ENCODE results near the gene RNF187. TPM values are rescaled to one million over a fixed set of nuclear protein-coding genes. Genes with fewer than 3 reads are reported as not detected.

Gene RNF187
- total RNA-seq, 1 experiment from 2014 or later, result 63.4 TPM

DNA sequence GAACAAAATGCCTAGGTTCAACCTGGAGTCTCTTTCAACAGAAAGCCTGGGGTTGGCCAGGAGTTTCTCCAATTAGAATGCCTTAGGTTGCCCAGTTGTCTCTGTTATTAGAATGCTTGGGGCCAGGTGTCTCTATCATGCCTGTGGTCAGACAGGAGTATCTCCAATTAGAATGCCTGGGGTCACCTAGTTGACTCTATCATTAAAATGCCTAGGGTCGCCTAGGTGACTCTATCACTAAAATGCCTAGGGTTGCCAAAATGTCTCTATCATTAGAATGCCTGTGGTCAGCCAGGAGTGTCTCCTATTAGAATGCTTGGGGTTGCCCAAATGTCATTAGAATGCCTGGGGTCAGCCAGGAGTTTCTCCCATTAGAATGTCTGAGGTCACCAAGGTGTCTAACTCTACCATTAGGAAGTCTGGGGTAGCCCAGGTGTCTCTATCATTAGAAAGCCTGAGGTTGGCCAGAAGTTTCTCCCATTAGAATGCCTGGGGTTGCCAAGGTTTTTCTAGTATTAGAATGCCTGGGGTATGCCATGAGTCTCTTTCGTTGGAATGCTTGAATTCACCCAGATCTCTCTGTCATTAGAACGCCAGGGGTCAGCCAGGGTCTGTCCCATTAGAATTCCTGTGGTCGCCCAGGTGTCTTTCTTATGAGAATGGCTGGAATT lies 57.9 kb downstream of the RNF187 start:
- H3K79me1 ChIP-seq (ENCODE audit: insufficient read depth, low read depth, low read length, poor library complexity, severe bottlenecking), result no peaks in the 10 kb centered on the region
- no peak overlapping the region for H3K18ac ChIP-seq (ENCODE audit: insufficient read length, low read depth, low read length)
- H3K4ac ChIP-seq (ENCODE audit: low read depth, low read length), result no peak overlapping the region
- Mint-ChIP-seq H3K36me3 (ENCODE audit: insufficient read depth in 1 of 3, low read depth in 3 of 3) (no peaks in the 10 kb centered on the region; a peak in 1 of 7 replicates), H3K27ac (no peak overlapping the region), H3K4me3 (no peak overlapping the region), H3K4me1 (peaks cover 0 to 21% of the 10 kb centered on the region in 2 experiments; a peak in 2 of 4 replicates), H3K9me3 (peaks cover 59 to 76% of the 10 kb centered on the region in 2 experiments), H3K27me3 (ENCODE audit: low read depth) (peaks cover 100% of the 10 kb centered on the region)
- no peaks in the 10 kb centered on the region for H3K4me1 ChIP-seq (ENCODE audit: insufficient read depth, low read length)
- no peak overlapping the region for H3K4me2 ChIP-seq (ENCODE audit: insufficient read depth, insufficient read length, low read length)
- no CpG with 5 or more reads among the region's 4 CpGs for WGBS (ENCODE audit: extremely low coverage, insufficient read length, low lambda C conversion rate)
- no peak overlapping the region for H2AK5ac ChIP-seq (ENCODE audit: insufficient read length, low read length)
- H4K20me1 ChIP-seq (ENCODE audit: control insufficient read depth, insufficient read depth, insufficient read length), result no peaks in the 10 kb centered on the region
- H2BK12ac ChIP-seq (ENCODE audit: insufficient read length, low read depth, low read length), result no peak overlapping the region
- TF ChIP-seq, protein P1, sequence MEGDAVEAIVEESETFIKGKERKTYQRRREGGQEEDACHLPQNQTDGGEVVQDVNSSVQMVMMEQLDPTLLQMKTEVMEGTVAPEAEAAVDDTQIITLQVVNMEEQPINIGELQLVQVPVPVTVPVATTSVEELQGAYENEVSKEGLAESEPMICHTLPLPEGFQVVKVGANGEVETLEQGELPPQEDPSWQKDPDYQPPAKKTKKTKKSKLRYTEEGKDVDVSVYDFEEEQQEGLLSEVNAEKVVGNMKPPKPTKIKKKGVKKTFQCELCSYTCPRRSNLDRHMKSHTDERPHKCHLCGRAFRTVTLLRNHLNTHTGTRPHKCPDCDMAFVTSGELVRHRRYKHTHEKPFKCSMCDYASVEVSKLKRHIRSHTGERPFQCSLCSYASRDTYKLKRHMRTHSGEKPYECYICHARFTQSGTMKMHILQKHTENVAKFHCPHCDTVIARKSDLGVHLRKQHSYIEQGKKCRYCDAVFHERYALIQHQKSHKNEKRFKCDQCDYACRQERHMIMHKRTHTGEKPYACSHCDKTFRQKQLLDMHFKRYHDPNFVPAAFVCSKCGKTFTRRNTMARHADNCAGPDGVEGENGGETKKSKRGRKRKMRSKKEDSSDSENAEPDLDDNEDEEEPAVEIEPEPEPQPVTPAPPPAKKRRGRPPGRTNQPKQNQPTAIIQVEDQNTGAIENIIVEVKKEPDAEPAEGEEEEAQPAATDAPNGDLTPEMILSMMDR (conservative IDR thresholded peaks at IDR 0.05), result no peak
- no peak overlapping the region for H2BK20ac ChIP-seq (ENCODE audit: low read depth, low read length, poor library complexity, severe bottlenecking)
- no peak overlapping the region for H2AFZ ChIP-seq (ENCODE audit: low read length)
- no peak overlapping the region for H3T11ph ChIP-seq (ENCODE audit: low read length)
- H3K9me3 ChIP-seq (ENCODE audit: control insufficient read depth, low read depth, low read length), result no peaks in the 10 kb centered on the region
- H3K27me3 ChIP-seq (ENCODE audit: insufficient read depth, low read length), result peaks cover 69% of the 10 kb centered on the region
- H3K14ac ChIP-seq (ENCODE audit: insufficient read depth, low read length), result no peak overlapping the region
- H3K9ac ChIP-seq (ENCODE audit: extremely low read depth, insufficient read length, low read length), result no peak overlapping the region
- H4K5ac ChIP-seq (ENCODE audit: insufficient read length, low read depth, low read length), result no peak overlapping the region
- DNase-seq, result no peak
- H3K79me2 ChIP-seq (ENCODE audit: insufficient read depth, low read length), result no peaks in the 10 kb centered on the region
- no peak overlapping the region for H2BK15ac ChIP-seq (ENCODE audit: low read depth, low read length)
- no peak overlapping the region for H3K56ac ChIP-seq (ENCODE audit: insufficient read length, low read depth, low read length)
- H3K23ac ChIP-seq (ENCODE audit: insufficient read length, low read depth, low read length), result no peak overlapping the region
- H3K23me2 ChIP-seq (ENCODE audit: insufficient read length, low read depth, low read length, poor library complexity, severe bottlenecking), result no peaks in the 10 kb centered on the region
- no peak overlapping the region for H2BK120ac ChIP-seq (ENCODE audit: low read depth, low read length, poor library complexity, severe bottlenecking)
- no peak overlapping the region for H4K8ac ChIP-seq (replicated peaks; ENCODE audit: insufficient read length, low read depth, low read length)
- H2BK5ac ChIP-seq (ENCODE audit: insufficient read length, low read length), result no peak overlapping the region
- H3K27ac ChIP-seq (ENCODE audit: insufficient read length, low read depth, low read length), result no peak overlapping the region
- no peak overlapping the region for H4K91ac ChIP-seq (ENCODE audit: insufficient read length, low read depth, low read length)

Small RNA genes within 50 kb of the gene (microRNA-seq; reads per million reads assigned to microRNA genes)
- not detected for gene MIR4666A (ENCODE audit: borderline microRNAs expressed)

Other genes with a start within 250 kb of the RNF187 start
- 38.1 and 41.4 TPM in 2 replicates for gene TRIM11, start 80.5 kb upstream of the RNF187 start, total RNA-seq (2021)
- gene TRIM17, start 70.5 kb upstream of the RNF187 start, total RNA-seq (2021), result 2.8 TPM in 2 replicates
- 3.9 and 4.2 TPM in 2 replicates for gene RHOU, start 248.1 kb downstream of the RNF187 start, total RNA-seq (2021)

Data from H9 (cell line).